Astrocyte (in vitro differentiated cells and primary cell): ENCODE data around the gene RBPJ. TPM values are rescaled to one million over a fixed set of nuclear protein-coding genes. Genes with fewer than 3 reads are reported as not detected.

Experiments
- DNase-seq: peaks from one replicate; pipeline ENCODE4 v3.0.0-alpha.2; 2010; ENCODE audit warnings: low read depth
- FAIRE-seq: peaks from 2 replicates; lab custom pipeline; 2011; peaks lifted over from hg19 to GRCh38; lab: Jason Lieb, UNC
- H2AFZ ChIP-seq: 2 replicates; pipeline ENCODE4 v1.6.0; 2012; ENCODE audit warnings: low read depth, low read length, inconsistent platforms
- H3K27ac ChIP-seq: 2 replicates; pipeline ENCODE4 v1.5.1; 2011; ENCODE audit warnings: low read depth, low read length, inconsistent platforms
- H3K27me3 ChIP-seq: 2 replicates; pipeline ENCODE4 v1.6.0; 2011; ENCODE audit warnings: low read length, inconsistent platforms; ENCODE audit not compliant: insufficient read depth
- H3K36me3 ChIP-seq: 2 replicates; pipeline ENCODE4 v1.5.1; 2011; ENCODE audit warnings: low read length, inconsistent platforms; ENCODE audit not compliant: insufficient read depth
- H3K4me1 ChIP-seq: 2 replicates; pipeline ENCODE4 v1.5.1; 2011; ENCODE audit warnings: low read length, inconsistent platforms; ENCODE audit not compliant: insufficient read depth
- H3K4me2 ChIP-seq: 2 replicates; pipeline ENCODE4 v1.6.0; 2012; ENCODE audit warnings: low read length, inconsistent platforms
- H3K4me3 ChIP-seq: 2 replicates; pipeline ENCODE4 v1.5.1; 2011; ENCODE audit warnings: low read depth, mild to moderate bottlenecking, low read length, inconsistent platforms; ENCODE audit not compliant: insufficient read depth
- H3K79me2 ChIP-seq: 2 replicates; pipeline ENCODE4 v1.6.0; 2012; ENCODE audit warnings: mild to moderate bottlenecking, low read length, inconsistent platforms; ENCODE audit not compliant: insufficient read depth
- H3K9ac ChIP-seq: 2 replicates; pipeline ENCODE4 v1.6.0; 2012; ENCODE audit warnings: mild to moderate bottlenecking, low read length, inconsistent platforms
- H3K9me3 ChIP-seq: 2 replicates; pipeline ENCODE4 v1.5.1; 2012; ENCODE audit warnings: low read depth, mild to moderate bottlenecking, low read length, inconsistent platforms; ENCODE audit not compliant: insufficient read depth
- H4K20me1 ChIP-seq: 2 replicates; pipeline ENCODE4 v1.6.0; 2012; ENCODE audit warnings: low read length, inconsistent platforms; ENCODE audit not compliant: insufficient read depth
- H3K27ac Mint-ChIP-seq: one replicate; pipeline ENCODE4 v1.8.0; 2021; ENCODE audit warnings: mild to moderate bottlenecking, mixed read lengths; ENCODE audit not compliant: unreplicated experiment
- H3K27me3 Mint-ChIP-seq: one replicate; pipeline ENCODE4 v1.8.0; 2021; ENCODE audit warnings: low read depth, mixed read lengths; ENCODE audit not compliant: unreplicated experiment
- H3K36me3 Mint-ChIP-seq: one replicate; pipeline ENCODE4 v1.8.0; 2021; ENCODE audit warnings: low read depth, mixed read lengths; ENCODE audit not compliant: unreplicated experiment
- H3K4me1 Mint-ChIP-seq: one replicate; pipeline ENCODE4 v1.8.0; 2021; ENCODE audit warnings: low read depth, mixed read lengths; ENCODE audit not compliant: unreplicated experiment
- H3K4me3 Mint-ChIP-seq: one replicate; pipeline ENCODE4 v1.8.0; 2021; ENCODE audit warnings: mild to moderate bottlenecking, moderate library complexity, mixed read lengths; ENCODE audit not compliant: unreplicated experiment
- H3K9me3 Mint-ChIP-seq: one replicate; pipeline ENCODE4 v1.8.0; 2021; ENCODE audit warnings: mild to moderate bottlenecking, mixed read lengths; ENCODE audit not compliant: unreplicated experiment
- CTCF ChIP-seq: IDR thresholded peaks from 2 replicates; pipeline ENCODE4 v1.5.1; 2011; ENCODE audit warnings: low read depth, mild to moderate bottlenecking, inconsistent platforms, low read length, moderate library complexity; ENCODE audit not compliant: insufficient read depth
- EZH2 ChIP-seq: IDR thresholded peaks from 2 replicates; pipeline ENCODE4 v1.6.1; 2012; ENCODE audit warnings: mild to moderate bottlenecking, low read length, inconsistent platforms; ENCODE audit not compliant: insufficient read depth
- total RNA-seq: library from RNA; stranded (reverse); gene quantifications from 2 replicates; pipeline ENCODE4 v1.2.1, GENCODE V29; 2021

The RBPJ gene
- total RNA-seq, 1 donor from 2014 or later: 96.3 TPM

- H3K4me3 Mint-ChIP-seq: peak overlapping the region; percentile 66
- H3K36me3 Mint-ChIP-seq: peaks cover 2% of the 10 kb centered on the region
- DNase-seq (peak; percentile 40), FAIRE-seq (peak; percentile 65)
- Histone ChIP-seq H3K27ac (no peak overlapping the region), H2AFZ (no peak overlapping the region), H3K4me1 (peaks cover 52% of the 10 kb centered on the region), H3K36me3 (no peaks in the 10 kb centered on the region), H4K20me1 (peaks cover 54% of the 10 kb centered on the region), H3K9ac (peak overlapping the region; percentile 1), H3K4me3 (no peak overlapping the region), H3K79me2 (peaks cover 86% of the 10 kb centered on the region), H3K4me2 (peak overlapping the region; percentile 28), H3K27me3 (no peaks in the 10 kb centered on the region), H3K9me3 (no peaks in the 10 kb centered on the region)
- peak overlapping the region; percentile 89 for H3K27ac Mint-ChIP-seq
- TF ChIP-seq EZH2 (no peak), CTCF (peak; percentile 31)
- no peaks in the 10 kb centered on the region for H3K9me3 Mint-ChIP-seq
- H3K27me3 Mint-ChIP-seq: no peaks in the 10 kb centered on the region
- peaks cover 51% of the 10 kb centered on the region for H3K4me1 Mint-ChIP-seq
Measured at GRCh38 chr4:26325191-26325590, 4.4 kb downstream of the RBPJ start.

- Mint-ChIP-seq H3K27me3 (no peaks in the 10 kb centered on the region), H3K4me1 (peaks cover 66% of the 10 kb centered on the region), H3K27ac (peak overlapping the region; percentile 81), H3K9me3 (no peaks in the 10 kb centered on the region), H3K36me3 (peaks cover 2% of the 10 kb centered on the region), H3K4me3 (peak overlapping the region; percentile 17)
- Histone ChIP-seq H3K27ac (peak overlapping the region; percentile 78), H3K4me2 (peak overlapping the region; percentile 74), H3K9ac (peak overlapping the region; percentile 50), H3K4me1 (peaks cover 61% of the 10 kb centered on the region), H3K36me3 (no peaks in the 10 kb centered on the region), H3K79me2 (peaks cover 95% of the 10 kb centered on the region), H3K27me3 (no peaks in the 10 kb centered on the region), H3K4me3 (peak overlapping the region; percentile 30), H3K9me3 (no peaks in the 10 kb centered on the region), H2AFZ (no peak overlapping the region), H4K20me1 (peaks cover 63% of the 10 kb centered on the region)
- DNase-seq (peak; percentile 99), FAIRE-seq (peak; percentile 95)
- TF ChIP-seq CTCF: no peak
- TF ChIP-seq EZH2: no peak
Measured at GRCh38 chr4:26326791-26327190, 6.0 kb downstream of the RBPJ start.

DNA sequence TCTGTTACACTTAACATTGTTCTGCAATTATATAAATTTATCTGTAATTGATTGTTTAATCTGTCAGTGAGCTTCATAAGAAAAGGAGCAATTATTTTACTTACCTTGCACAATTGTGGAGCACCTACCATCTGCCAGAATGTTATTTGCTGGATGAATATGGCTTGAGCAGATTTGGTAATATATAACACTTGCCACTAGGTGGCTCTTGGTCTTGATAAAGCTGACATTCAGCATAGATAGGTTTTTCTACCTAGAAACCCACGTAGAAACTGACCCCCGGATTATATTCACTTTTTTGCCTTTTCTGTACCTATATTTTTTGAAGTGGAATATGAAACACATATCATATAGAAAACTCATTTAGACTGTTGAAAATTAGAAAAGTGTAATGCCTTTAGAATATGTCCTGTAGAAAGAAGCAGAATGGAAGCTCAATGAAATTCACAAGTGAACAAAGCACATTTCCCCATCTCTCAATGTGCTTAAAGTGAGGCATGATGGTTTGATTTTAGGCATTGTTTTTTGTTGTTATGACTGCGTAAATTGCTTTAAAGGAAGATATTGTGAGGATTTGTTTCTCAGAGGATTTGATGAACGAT lies 9.5 kb downstream of the RBPJ start:
- H3K27me3 ChIP-seq: no peaks in the 10 kb centered on the region
- Mint-ChIP-seq H3K9me3 (no peaks in the 10 kb centered on the region), H3K27me3 (no peaks in the 10 kb centered on the region), H3K27ac (peak overlapping the region; percentile 90), H3K4me1 (peaks cover 51% of the 10 kb centered on the region), H3K4me3 (no peak overlapping the region), H3K36me3 (no peaks in the 10 kb centered on the region)
- no peaks in the 10 kb centered on the region for H3K9me3 ChIP-seq
- peaks cover 95% of the 10 kb centered on the region for H3K79me2 ChIP-seq
- H4K20me1 ChIP-seq: peaks cover 58% of the 10 kb centered on the region
- peaks cover 39% of the 10 kb centered on the region for H3K4me1 ChIP-seq
- no peak for FAIRE-seq
- H2AFZ ChIP-seq: no peak overlapping the region
- TF ChIP-seq EZH2: no peak
- peak; percentile 68 for TF ChIP-seq CTCF
- H3K36me3 ChIP-seq: no peaks in the 10 kb centered on the region
- no peak overlapping the region for H3K27ac ChIP-seq
- H3K4me2 ChIP-seq: peak overlapping the region; percentile 1
- peak; percentile 41 for DNase-seq
- H3K4me3 ChIP-seq: no peak overlapping the region
- peak overlapping the region; percentile 8 for H3K9ac ChIP-seq
